GM21515 (cell line): ENCODE data around the gene DCHS2.

Source experiments
- ATAC-seq: cut with Tn5 transposase; IDR thresholded peaks from one replicate; pipeline ENCODE4 v1.9.1; 2021; ENCODE audit not compliant: unreplicated experiment

DCHS2 gene

DNA sequence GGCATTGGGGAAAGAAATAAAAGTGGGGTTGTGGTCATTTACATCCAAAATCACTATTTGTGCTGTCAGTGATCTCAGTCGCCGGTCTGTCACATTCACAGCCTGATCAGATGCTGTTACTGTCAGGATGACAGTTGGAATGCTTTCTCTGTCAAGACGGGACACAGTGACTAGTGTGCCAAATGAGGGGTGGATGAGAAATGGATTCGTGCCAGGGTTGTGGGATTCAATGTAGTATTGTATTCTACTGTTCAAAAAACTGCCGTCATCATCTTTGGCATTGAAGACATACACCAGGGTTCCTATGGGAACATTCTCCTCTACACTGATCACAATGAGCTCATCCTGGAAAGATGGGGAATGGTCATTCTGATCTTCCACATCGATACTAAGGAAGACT lies 171.1 kb downstream of the DCHS2 start:
- ATAC-seq = no peak

DNA sequence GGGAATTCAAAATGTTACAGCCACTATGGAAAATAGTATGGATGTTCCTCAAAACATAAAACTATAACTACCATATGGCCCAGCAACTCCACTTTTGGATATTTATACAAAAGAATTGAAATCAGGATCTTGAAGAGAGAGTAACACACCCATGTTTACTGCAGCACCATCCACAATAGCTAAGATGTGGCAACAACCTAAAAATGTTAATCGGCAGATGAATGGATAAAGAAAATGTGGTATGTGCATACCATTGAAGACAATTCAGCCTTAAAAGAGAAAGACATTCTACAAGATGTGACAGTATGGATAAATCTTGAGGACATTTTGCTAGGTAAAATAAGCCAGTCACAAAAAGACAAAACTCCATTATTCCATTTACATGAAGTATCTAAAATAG lies 171.9 kb downstream of the DCHS2 start:
- no peak for ATAC-seq

DNA sequence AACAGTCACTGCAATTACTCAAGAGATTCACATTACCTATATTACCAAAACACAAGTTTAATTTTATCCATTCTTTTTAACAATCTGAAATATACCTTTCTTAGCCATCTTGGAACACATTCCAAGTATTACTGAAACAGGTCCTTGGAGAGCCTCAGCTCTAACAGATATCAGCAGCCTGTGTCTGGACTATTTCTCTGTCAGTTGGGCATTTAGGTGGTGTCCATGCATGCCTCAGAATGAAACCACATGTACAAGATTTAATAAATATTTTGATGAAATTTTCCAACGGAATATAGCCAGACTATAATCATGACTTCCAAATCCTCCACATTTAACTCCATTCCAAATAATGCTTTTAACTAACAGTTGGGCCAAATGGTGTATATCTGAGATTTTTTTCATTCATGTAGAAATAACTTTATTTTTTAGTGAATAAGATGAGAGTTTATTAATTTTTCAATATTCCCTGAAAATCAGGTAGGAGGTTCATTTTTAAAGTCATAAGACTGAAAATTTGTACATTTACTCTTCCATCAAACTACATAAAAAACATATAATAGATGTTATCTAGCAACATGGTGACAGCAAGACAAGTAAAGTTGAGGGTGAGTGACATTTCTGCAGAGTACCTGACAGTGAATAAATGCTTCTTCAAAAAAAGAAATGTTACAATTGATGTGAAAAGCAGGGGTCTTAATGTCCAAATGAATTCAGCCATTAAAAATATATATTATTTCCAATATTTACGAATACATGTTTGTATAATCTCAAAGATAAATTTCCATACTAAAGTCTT lies 174.2 kb downstream of the DCHS2 start:
- ATAC-seq = no peak

DNA sequence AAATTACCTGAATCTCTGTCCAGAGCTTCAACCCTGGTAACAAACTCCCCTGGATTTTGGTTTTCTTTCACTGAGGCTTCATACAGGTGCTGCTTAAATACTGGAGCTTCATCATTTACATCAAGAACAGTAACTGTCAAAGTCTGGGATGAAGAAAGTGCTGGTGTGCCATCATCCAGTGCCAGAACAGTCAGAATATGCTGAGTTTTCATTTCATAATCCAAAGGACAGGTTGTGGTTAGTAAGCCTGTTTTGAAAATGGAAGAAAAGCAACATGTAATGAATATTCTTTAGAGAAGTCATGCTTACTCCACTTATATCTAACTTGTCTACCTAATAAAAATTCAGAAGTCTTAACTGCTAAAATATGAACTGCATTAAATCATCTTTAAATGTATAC lies 175.9 kb downstream of the DCHS2 start:
- ATAC-seq = no peak

DNA sequence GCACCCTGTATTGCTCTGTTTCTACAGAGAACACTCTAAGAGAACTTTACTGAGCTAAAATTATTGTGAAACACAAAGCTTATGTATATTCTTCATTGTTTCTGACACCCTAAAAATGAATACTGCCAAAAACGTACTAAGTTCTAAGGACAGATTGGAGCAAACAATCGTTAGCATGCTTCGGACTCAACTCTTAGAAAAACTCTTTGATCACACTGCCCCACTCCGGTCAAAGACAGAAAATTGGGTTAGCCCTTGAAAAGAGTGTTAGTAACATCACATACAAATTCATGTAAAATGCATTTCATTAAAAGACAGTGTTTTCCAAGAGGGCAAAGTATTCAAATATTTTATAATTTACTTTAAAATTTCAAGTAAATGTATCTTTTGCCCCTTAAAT lies 177.4 kb downstream of the DCHS2 start:
- no peak for ATAC-seq

DNA sequence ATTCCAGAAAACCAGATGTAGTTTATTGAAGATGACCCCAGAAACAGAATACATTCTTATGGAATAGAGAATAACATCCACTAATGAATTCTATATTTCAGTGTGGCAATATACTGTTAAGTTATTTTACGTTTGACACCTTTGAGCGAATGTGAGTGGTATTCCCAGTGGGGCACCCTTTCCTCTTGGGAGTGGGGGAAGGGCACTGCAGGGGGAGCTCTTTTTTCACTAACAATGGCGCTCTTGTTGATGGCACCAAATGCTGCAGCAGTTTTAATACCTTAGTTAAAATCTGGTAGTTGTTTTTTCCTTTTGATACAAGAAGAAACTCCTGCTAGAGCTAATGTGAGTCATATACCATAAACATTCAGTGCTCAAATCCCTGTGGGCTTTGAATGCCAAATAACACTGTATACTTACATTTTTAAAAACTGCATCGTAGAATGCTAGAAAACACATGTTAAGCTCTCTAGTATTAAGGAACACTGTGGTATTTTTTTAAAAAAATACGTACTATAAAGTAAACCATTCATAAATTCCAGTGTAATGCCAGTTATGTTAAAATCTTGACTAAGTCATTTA lies 178.5 kb downstream of the DCHS2 start:
- no peak for ATAC-seq

DNA sequence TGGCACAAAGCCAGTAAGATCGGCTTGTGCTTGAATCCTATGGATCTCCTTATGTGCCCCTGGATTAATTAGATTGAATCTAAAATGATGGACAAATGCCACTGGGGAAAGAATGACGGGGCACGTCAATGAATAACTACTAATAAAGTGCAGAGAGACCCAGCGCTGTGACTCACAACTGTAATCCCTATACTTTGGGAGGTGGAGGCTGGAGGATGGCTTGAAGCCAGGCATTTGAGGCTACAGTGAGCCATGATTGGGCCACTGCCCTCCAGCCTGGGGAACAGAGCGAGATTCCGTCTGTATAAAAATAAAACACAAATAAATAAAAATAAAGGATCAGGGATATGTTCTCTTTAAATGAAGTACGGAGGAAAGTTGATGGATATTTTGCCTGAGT lies 179.4 kb downstream of the DCHS2 start:
- ATAC-seq = no peak

DNA sequence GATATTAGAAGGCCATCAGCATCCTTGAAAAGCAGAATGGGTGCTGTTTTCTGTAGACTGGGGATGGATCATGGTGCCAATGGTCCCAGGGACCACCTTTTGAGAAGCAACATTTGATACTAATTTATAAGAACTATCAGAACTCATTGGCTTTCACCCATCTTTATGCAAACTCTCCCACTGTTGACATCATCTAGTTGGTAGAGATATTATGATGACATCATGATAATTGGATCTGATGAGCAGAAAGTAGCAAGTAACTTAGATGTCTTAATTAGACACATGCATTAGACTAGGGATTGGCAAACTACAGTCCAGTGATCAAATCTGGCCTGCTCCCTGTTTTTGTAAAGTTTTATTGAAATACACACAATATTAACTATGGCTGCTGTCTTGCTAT lies 181.0 kb downstream of the DCHS2 start:
- no peak for ATAC-seq

DNA sequence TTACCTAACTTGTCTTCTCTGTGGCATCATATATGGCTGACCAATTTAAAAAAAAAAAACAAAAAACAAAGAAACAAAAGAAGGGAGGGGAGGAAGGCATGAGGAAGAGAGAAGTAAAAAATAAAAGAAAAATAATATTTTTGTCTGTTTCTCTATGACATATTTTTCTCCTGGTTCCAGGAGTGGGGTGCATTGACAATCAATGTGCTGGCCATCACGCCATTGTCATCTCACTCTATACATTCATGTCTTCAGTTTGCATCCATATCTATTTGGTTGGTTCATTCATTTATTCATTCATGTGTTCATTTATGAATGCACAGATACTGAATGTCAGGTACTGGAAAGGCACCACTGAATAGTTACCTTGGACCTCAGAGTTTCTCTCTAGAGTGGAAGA lies 183.4 kb downstream of the DCHS2 start:
- no peak for ATAC-seq

DNA sequence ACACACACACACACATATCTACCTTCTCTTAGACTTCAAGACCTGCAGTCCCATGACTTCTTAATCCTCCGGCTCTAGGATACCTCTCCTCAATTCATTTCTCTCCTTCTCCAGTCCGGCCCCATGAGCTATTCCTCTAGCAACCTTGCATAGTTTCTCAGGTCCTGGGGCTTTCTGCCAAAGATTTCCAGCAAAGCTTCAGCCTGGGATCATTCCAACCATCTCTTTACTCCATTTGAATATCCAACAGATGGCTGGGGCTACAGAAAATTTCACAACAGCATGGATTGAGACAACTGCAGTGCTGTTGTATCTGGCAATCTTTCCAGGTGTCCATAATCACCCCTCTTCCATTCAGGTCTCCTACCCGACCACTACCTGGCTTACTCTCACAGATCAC lies 184.1 kb downstream of the DCHS2 start:
- ATAC-seq = no peak

DNA sequence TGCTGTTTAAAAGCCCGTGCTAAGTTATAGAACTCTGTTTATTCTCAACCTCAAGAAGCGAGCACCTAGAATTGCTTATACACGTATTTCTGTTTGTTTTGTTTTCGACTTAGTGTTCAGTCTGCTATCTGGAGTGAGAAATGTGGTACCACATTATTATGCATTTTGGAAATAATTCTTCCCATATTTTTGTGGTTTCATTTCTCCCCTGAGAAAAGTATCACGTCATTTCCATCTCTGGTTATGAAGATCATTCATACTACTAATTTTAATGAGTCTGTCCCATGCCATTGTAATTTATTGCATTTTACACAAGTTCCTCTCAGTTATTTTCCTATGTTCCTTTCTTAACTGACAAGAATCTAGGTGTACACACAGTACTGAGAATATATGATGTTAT lies 186.0 kb downstream of the DCHS2 start:
- no peak for ATAC-seq

DNA sequence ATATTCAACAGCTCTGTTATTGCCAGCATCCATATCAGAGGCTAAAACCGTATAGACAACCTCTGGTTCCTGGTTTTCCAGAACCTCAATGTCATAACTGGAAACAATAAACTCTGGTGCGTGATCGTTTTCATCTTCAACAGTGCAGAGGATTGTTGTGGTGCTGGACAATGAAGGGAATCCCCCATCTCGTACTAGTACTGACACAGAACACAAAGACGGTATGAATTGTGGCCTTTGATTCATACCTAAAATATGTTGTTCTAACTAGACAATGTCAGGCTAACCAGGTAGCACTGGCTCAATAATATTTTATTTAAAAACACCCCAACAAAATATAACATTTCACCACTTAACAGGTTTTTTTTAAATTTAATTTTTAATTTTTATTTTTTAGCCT lies 186.9 kb downstream of the DCHS2 start:
- no peak for ATAC-seq

DNA sequence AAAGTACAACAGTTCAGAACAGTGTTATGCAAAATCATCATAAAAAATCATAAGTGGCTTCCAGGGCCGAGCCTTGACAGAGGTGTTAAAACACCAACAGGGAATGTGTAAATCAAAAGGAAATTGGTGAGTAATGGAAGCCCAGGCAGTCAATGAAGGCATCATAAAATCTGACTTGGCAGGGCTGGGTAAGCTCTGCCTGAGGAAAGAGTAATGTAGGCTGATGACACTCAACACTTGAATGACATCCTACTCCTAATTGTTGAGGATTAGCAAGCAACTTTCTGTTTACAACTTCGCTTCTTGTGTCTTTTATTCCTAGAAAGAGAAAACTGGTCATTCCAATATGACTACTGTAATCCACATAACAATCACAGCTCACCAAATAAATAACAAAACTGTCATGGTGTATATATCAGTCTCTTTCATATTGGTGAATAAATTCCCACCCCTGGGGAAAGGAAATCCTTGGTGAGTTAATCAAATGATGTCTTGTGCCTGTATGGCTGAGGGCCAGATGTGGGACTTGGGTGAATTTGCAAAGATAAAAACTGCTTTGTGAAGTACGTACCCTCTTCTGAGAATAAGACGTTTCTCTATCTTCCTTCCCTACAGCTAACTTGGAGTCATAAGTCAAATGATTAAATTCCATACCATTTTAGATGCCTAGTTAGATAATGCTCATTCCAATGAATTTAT lies 196.8 kb downstream of the DCHS2 start:
- ATAC-seq = no peak

DNA sequence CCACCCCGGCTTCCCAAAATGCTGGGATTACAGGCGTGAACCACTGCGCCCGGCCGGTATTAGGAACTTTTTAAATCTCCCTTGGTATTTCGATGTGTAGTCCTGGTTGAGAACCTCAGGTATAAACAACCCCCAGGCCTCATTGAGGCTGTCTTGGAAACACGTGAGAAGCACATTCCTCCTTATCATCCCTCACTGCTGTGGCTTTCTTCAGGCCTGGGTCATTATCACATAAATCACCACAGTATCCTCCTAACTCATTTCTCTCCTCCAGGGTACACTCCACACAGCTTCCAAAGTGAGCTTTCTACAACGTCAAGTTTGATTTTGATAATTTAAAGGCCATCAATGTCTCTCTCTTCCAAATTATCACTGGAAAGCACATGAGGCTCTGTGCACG lies 198.2 kb downstream of the DCHS2 start:
- no peak for ATAC-seq

DNA sequence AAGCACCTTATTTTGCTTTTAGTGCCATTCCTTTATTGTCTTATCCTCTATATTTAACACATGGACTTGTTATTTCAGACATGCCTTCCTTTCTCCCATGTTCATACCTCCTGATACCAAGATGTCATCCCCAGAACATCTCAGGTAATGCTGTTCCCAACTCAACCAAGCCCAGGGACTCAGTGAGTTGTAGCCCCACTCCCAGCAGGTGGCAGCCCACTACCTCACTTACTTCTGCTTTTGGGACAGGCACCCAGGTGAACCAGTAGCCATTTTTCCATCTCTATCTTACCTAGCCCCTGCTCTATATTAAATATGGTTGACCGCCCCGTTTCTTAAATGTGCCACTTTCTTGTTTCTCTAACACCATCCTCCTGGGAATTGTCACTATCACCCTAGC lies 199.0 kb downstream of the DCHS2 start:
- no peak for ATAC-seq

DNA sequence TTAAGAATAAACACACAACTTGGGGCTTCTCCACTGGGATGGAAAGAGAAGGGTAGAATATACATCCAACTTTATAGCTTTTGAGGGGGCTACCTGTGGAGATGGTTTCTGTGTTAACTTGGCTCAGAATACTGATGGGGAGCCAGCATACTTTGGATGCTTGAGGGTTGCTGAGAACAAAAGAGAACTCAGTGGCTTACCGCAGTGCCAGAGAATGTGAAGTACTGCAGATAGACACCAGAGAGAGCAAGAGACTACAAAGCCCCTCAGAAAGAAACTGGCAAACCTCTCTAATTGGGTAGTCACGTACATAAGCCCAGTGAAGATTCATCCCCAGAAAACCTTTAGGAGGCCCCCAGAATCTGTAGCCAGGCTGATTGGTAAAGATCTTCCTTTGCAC lies 214.4 kb downstream of the DCHS2 start:
- ATAC-seq = no peak

DNA sequence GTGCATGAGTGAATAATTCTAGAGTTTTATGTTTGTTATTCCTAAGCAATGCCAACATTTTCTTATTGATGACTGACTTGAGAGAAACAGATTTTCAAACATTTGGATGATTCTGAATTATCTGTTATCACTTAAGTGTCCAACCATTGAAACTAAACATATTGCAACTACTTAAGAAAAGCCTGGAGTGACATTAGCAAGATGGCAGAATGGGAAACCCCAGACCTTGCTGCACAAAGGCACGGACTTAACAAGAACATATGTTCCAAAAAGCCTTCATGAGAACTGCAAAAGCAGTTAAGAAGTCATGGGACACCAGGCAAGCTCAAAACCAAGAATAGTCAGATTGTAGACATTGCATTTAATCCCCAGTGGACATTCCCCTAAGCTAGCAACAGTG lies 215.1 kb downstream of the DCHS2 start:
- no peak for ATAC-seq

DNA sequence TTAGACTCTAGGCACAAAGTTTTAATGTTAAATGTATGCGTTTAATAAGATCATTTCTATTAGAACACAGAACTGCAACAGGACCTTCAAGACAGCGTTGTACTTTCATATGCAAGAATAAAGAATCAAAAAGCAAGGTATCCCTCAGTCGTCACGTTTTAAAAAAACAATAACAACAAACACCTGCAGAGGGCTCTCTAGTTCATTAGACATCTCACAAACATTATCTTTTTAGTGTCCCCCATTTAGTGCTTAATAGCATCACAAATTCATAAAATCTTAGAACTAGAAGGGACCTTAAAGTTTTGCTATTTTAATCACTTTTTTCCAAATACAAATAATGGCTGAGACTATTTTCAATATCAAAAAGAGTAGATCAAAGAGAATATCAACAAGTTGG lies 236.6 kb downstream of the DCHS2 start:
- ATAC-seq = no peak

DNA sequence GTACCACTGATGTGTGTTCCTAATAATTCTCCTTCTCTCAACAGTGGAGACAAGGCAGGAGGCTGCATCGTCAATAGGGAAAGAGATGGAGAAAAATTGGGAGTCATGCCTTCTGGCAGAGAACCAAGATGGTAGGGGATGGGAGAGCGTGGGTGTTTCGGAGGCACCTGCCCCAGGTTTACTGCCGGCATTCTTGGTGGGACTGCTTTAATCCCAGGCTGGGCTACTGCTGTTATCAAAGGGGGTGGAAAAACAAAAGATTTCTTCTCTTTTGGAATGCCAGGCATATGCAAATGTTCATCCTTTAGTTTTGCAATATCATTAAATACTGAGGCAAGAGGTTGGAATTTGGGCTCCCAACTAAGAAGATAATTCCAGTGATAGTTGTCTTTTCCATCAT lies 257.0 kb downstream of the DCHS2 start:
- ATAC-seq = no peak

DNA sequence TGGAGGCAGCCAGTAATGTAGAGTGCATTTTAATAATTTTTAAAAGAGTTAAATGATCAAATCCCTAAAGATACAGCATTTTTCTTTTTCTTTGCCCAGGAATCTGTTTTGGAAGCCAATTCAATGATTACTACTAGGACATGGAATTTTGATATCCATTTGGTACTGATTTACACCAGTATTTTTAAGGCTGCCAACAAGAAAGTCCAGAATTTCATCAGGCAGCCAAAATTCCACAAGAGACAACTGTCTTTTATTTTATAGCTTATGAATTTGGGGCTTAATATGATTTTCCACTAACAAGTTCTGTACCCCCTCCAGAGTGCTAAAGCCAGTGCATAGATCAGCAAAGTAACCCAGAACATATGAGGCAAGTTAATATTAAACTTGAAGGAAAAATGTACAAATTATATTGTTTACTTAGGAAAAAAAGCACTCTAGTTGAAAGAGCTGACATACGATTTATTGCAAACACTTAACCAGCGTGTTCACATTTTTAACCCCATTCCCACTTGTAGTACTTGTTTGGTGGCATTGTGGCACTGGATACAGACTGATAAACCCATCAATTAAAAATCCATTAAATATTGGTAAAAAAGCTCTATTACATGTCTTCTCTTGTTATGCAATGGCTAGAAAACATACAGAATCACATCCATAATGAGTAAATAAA lies 259.7 kb downstream of the DCHS2 start:
- ATAC-seq = no peak

DNA sequence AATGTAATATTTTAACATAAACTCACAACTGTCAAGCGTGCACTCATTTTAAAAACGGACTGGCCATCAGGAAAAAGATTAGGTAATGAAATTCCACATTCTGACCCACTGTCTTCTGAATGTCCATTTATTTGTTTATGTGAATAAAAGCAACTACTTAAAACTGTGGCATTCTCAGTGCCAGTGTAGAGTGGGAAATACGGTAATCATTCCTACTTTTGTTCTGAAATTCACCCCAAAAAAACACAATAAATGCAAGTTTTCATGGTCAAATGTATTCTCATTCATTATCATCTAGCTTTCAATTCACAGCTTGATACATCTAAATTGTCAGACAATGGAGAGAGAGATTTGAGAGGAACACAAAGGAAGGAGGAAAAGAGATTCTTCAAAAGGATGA lies 260.9 kb downstream of the DCHS2 start:
- no peak for ATAC-seq

DNA sequence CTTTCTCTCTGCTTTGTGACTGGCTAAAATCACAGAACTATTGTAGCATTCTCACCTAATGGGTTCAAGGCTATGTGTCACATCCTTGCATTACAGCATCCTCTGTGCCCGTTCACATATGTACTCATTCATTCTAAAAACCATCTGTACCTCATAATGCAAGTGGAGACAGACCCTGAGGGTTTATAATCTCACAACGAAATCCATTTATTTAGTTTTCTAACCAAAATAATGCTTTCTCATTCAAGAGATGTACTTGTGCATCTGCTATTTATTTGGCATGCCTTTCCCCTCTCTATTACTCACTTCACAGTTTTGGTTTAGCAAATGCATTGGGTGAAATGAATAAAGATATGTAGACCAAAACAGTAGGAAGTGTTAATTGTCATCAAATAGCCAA lies 261.5 kb downstream of the DCHS2 start:
- no peak for ATAC-seq
